GM12873 (cell line): ENCODE results near the gene PCBP4.
A peak's percentile ranks its signal among the peaks of the same experiment; 100 is the strongest.

Source experiments
- TF ChIP-seq, protein P1 (sequence below): IDR thresholded peaks from 2 replicates; pipeline ENCODE4 v1.5.1; 2012; ENCODE audit warnings: low read depth, mild to moderate bottlenecking, moderate library complexity, low read length, control low read depth; ENCODE audit not compliant: insufficient read depth; ENCODE audit errors: missing control alignments

Gene PCBP4

DNA sequence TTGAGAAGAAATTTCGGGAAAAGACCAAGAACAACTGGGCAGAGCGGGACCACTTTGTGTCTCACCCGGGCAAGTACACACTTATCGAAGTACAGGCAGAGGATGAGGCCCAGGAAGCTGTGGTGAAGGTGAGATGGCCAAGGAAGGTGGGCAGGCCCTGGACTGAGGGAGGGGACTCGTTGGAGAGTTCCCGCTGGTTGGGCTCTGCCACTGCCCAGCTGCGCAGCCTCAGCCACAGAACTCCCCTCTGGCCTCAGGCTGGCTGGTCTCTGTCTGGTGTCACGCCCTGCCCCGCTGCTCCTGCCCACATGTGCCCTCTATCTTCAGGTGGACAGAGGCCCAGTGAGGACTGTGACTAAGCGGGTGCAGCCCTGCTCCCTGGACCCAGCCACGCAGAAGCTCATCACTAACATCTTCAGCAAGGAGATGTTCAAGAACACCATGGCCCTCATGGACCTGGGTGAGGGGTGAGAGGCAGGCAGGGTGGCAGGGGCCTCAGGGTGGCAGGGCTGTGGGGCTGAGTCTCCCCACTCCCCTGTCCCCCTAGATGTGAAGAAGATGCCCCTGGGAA is 22.7 kb downstream of the PCBP4 start:
- TF ChIP-seq, protein P1, sequence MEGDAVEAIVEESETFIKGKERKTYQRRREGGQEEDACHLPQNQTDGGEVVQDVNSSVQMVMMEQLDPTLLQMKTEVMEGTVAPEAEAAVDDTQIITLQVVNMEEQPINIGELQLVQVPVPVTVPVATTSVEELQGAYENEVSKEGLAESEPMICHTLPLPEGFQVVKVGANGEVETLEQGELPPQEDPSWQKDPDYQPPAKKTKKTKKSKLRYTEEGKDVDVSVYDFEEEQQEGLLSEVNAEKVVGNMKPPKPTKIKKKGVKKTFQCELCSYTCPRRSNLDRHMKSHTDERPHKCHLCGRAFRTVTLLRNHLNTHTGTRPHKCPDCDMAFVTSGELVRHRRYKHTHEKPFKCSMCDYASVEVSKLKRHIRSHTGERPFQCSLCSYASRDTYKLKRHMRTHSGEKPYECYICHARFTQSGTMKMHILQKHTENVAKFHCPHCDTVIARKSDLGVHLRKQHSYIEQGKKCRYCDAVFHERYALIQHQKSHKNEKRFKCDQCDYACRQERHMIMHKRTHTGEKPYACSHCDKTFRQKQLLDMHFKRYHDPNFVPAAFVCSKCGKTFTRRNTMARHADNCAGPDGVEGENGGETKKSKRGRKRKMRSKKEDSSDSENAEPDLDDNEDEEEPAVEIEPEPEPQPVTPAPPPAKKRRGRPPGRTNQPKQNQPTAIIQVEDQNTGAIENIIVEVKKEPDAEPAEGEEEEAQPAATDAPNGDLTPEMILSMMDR = no peak

DNA sequence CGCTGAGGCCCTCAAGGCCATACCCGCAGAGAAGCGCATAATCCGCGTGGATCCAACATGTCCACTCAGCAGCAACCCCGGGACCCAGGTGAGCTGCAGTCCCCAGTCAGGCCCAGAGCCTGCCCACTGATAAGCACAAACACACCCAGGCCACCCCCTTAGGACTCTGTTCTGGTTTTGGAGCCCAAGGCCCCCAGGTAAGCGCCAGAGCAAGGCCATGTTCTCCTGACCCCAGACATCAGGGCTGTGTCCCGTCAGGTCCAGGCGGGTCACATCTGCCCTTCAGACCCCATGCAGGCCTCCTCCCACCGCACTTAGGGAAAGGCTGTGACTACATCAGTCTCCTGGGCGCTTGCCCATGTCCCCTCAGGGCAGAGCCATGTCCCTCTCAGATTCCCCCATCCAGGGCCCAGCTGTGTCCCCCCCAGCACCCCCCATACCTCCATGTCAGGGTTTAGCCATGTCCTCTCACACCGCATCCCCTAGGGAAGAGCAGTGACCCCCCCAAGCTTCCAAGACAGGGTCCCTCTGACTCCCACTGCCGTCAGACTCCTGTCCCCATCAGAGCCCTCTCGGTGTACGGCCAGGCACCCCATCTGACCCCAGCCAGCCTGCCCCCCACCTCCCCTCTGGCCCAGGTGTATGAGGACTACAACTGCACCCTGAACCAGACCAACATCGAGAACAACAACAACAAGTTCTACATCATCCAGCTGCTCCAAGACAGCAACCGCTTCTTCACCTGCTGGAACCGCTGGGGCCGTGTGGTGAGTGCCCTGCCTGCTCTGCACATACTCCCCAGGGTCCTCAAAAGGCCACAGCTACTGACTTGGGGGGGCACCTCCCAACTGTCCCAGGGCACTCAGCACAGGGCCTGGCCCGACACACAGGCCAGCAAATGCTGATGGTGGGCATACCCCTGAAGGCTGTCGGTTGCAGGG is 23.5 kb downstream of the PCBP4 start:
- TF ChIP-seq, protein P1 = no peak

DNA sequence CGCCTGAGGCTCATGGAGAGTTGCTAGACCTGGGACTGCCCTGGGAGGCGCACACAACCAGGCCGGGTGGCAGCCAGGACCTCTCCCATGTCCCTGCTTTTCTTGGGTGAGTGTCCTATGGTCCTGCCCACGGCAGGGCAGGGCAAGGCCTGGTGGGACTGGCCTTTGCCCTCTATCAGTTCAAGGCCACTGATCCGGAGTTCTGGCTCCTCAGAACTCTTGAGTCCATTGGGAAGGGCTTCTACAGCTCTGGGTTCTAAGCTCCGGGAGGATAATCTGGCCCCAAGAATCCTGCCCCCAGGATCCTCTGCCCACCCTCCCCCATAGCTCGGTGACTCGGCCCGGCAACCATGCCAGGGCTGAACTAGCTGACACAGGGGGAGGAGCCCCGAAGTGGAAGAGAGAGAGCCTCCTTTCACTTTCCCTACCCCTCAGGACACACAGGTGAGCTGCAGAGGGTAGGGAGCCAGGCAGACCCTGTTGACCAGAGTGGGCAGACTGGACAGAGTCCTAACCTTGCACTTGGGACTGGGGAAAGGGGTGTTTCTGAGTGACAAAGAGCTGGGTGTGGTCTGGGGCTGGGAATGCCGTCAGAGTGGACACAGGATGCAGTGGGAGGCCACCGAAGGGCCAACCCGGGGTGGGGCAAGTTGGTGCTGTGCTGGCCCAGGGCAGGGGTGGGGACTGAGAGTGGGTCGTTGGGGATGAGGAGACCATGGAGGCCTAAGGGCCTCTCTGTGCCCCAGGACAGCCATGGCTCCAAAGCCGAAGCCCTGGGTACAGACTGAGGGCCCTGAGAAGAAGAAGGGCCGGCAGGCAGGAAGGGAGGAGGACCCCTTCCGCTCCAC is 24.4 kb downstream of the PCBP4 start:
- TF ChIP-seq, protein P1 = no peak

DNA sequence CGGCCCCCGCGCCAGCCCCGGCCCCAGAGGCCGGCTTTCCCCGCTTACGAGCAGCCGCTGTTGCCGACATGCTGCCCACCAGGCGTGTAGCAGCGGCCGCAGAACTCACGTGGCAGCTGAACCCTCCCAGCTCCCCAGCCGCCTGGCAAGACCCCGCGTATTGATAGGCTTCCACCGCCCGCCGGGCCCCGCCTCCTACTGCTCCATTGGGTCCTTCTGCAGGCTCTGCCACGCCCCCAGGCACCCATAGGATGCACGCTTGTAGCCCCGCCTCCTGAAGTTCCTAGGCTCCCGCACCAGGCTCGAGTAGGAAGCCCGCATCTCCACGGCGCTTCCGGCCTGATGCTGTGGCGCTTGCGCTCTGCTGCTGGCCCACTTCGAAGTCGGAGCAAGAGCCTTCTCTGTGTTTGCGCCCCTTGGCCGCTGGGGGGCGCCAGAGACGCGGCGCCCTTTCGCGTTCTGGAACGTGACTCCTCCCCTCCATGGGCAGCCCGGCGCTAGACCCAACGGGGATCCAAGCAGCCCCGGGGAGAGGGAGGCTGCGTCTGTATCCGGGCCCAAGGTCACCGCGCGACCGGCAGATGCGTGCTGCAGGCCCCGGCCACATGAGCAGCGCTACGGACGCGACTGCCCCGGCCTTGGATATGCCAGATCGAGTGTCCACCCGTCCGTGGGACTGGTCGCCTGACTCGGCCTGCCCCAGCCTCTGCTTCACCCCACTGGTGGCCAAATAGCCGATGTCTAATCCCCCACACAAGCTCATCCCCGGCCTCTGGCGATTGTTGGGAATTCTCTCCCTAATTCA is 25.3 kb downstream of the PCBP4 start, which contains the start of the genes PARP3 and RRP9:
Gene PARP3 (plus strand): TSS at position 566 of the 805 bp plus-strand sequence. CDS start 993 bp downstream, outside the sequence.
Gene RRP9 (minus strand): TSS at position 107 of the 805 bp plus-strand sequence. CDS start 37 bp downstream, at position 70.
- TF ChIP-seq, protein P1 = peak; percentile 98

DNA sequence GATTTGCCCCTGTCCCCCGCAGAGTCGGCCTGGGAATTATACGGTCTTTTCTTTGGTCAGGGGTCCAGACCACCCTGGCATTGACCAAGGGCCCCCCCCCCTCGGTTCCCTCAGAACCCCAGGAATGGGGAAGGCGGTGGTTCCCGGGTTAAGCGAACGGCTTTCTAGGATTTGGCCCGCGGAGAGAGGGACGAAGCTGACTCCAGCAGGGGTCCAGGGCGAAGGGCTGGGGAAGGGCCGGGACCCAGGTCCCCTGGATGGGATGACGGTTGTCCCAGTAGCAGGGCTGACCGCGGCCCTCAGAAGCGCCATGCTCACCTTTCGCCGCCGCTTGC is 25.8 kb downstream of the PCBP4 start:
- TF ChIP-seq, protein P1 = no peak

DNA sequence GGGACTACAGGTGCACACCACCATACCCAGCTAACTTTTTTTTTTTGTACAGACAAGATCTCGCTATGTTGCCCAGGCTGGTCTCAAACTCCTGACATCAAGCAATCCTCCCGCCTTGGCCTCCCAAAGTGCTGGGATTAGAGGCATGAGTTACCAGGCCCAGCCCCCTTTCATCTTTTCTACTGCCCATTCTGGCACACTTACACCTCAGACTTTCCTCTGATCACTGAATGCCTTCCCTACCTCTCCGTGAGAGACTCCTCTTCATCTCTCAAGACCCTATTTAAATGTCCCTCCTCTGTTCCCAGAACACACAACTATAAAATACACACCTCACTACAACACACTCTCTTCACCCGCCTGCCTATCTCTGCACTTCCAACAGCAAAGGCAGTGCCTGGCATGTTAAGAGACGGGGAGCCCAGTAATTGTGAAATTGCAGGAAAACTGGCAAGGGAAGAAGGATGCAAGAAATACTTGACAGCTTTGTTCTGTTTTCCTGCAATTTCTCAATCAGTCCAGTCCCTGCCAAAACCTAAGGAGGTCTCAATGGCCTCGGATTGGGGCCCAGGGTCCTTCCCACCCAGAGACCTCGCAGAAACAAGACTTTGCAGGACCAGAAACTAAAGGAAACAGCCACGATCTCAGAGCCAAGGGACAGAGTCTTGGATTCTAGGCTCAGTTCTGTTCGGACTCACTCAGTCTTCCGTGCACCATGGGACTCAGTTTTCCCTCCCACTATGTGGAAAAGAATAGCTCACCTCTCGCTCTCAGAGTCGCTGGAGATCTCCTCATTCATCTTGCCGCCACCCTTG is 26.4 kb downstream of the PCBP4 start:
- TF ChIP-seq, protein P1 = no peak
